MCF 10A (cell line): ENCODE results near the gene POLA1. TPM values are rescaled to one million over a fixed set of nuclear protein-coding genes. Genes with fewer than 3 reads are reported as not detected.

ENCODE experiments used
- BruUV-seq: library from RNA; stranded (reverse); fragments of 400-500 nt; replicated peaks from 2 replicates; lab custom pipeline; 2021; lab: Mats Ljungman, UMichigan
- CTCF ChIA-PET: fragments of 300-600 bp; sonication (Branson Sonifier 250); formaldehyde crosslinking; extraction: SDS; loops from one replicate; lab custom pipeline; 2021; ENCODE audit warnings: antibody characterized with exemption, inconsistent platforms; lab: Yijun Ruan, JAX
- POLR2A ChIA-PET: fragments of 300-600, 350-650 bp; sonication (Branson Sonifier 250); formaldehyde crosslinking; extraction: SDS; loops from one replicate; lab custom pipeline; 2020; ENCODE audit warnings: antibody characterized with exemption, inconsistent platforms; lab: Yijun Ruan, JAX
- DNase-seq: peaks from one replicate; pipeline ENCODE4 v3.0.0-alpha.2; 2018; ENCODE audit not compliant: unreplicated experiment
- H3K27ac Mint-ChIP-seq: one replicate; pipeline ENCODE4 v1.8.0; 2022; ENCODE audit warnings: mild to moderate bottlenecking, low read depth, mixed read lengths; ENCODE audit not compliant: unreplicated experiment
- H3K27me3 Mint-ChIP-seq: one replicate; pipeline ENCODE4 v1.8.0; 2022; ENCODE audit warnings: mixed read lengths; ENCODE audit not compliant: insufficient read depth, unreplicated experiment
- H3K36me3 Mint-ChIP-seq: one replicate; pipeline ENCODE4 v1.8.0; 2022; ENCODE audit warnings: mild to moderate bottlenecking, moderate library complexity, mixed read lengths; ENCODE audit not compliant: insufficient read depth, unreplicated experiment
- H3K4me1 Mint-ChIP-seq: one replicate; pipeline ENCODE4 v1.8.0; 2022; ENCODE audit warnings: mixed read lengths; ENCODE audit not compliant: insufficient read depth, unreplicated experiment
- H3K4me3 Mint-ChIP-seq: one replicate; pipeline ENCODE4 v1.8.0; 2022; ENCODE audit warnings: mild to moderate bottlenecking, moderate library complexity, mixed read lengths; ENCODE audit not compliant: unreplicated experiment
- H3K9me3 Mint-ChIP-seq: one replicate; pipeline ENCODE4 v1.8.0; 2022; ENCODE audit warnings: mixed read lengths; ENCODE audit not compliant: unreplicated experiment
- intact Hi-C: fragments of 100-400 bp; cut with micrococcal nuclease; formaldehyde crosslinking; loops from 2 replicates; pipeline ENCODE4 v1.14.1; 2022
- total RNA-seq: library from RNA; stranded (reverse); gene quantifications from 2 replicates; pipeline ENCODE4 v1.2.3, GENCODE V29; 2022
- TF ChIP-seq, protein P1 (sequence below): fragments of 200-600 bp; IDR thresholded peaks from one replicate; pipeline ENCODE4 v1.8.0; 2022; ENCODE audit warnings: antibody characterized with exemption, mild to moderate bottlenecking; ENCODE audit not compliant: unreplicated experiment

POLA1 gene
- total RNA-seq, 1 experiment from 2014 or later = 9.8 TPM

GRCh38 chrX:24657671-24658386 lies 35.9 kb upstream of the POLA1 start:
- ChIA-PET CTCF (interaction anchor here (1.2 kb wide), 1 partner anchor 181 kb away, joined by 3 read pairs; no protein-coding TSS in a partner anchor), POLR2A (no interaction called here)
- peaks cover 59% of the 10 kb centered on the region for H3K27me3 Mint-ChIP-seq
- H3K4me1 Mint-ChIP-seq = no peaks in the 10 kb centered on the region
- TF ChIP-seq, protein P1, sequence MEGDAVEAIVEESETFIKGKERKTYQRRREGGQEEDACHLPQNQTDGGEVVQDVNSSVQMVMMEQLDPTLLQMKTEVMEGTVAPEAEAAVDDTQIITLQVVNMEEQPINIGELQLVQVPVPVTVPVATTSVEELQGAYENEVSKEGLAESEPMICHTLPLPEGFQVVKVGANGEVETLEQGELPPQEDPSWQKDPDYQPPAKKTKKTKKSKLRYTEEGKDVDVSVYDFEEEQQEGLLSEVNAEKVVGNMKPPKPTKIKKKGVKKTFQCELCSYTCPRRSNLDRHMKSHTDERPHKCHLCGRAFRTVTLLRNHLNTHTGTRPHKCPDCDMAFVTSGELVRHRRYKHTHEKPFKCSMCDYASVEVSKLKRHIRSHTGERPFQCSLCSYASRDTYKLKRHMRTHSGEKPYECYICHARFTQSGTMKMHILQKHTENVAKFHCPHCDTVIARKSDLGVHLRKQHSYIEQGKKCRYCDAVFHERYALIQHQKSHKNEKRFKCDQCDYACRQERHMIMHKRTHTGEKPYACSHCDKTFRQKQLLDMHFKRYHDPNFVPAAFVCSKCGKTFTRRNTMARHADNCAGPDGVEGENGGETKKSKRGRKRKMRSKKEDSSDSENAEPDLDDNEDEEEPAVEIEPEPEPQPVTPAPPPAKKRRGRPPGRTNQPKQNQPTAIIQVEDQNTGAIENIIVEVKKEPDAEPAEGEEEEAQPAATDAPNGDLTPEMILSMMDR = no peak
- no peaks in the 10 kb centered on the region for H3K36me3 Mint-ChIP-seq
- H3K9me3 Mint-ChIP-seq = no peaks in the 10 kb centered on the region
- BruUV-seq = no TSS peak
- DNase-seq = no peak
- H3K4me3 Mint-ChIP-seq = no peak overlapping the region
- intact Hi-C loops = no loop called here
- H3K27ac Mint-ChIP-seq = no peak overlapping the region

GRCh38 chrX:24658421-24658820 lies 35.3 kb upstream of the POLA1 start:
- DNase-seq = no peak
- Mint-ChIP-seq H3K27me3 (peaks cover 59% of the 10 kb centered on the region), H3K36me3 (no peaks in the 10 kb centered on the region), H3K4me3 (no peak overlapping the region), H3K27ac (no peak overlapping the region), H3K4me1 (no peaks in the 10 kb centered on the region), H3K9me3 (no peaks in the 10 kb centered on the region)
- BruUV-seq = no TSS peak
- TF ChIP-seq, protein P1 = no peak
- ChIA-PET POLR2A (no interaction called here), CTCF (no interaction called here)
- intact Hi-C loops = no loop called here

DNA sequence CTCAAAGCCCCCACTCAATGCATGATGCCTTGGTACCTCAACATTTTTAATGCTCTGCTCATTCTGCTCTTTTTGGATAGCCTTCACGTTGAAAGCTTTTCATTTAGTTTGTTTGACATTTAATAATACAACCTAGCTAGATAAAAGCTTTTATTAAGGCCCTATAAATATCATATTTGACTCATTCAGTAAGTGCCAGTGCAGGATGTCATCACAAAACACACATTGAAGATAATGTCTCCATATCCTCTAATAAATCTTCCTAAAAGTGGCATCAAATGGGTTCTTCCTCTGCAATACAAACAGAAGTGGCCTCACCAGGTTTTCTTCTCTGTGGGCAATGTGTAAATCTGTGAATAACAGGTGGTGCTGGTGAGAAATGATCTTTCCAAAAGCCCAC lies 34.6 kb upstream of the POLA1 start:
- H3K4me1 Mint-ChIP-seq = no peaks in the 10 kb centered on the region
- no peaks in the 10 kb centered on the region for H3K9me3 Mint-ChIP-seq
- ChIA-PET CTCF (no interaction called here), POLR2A (no interaction called here)
- H3K27ac Mint-ChIP-seq = no peak overlapping the region
- H3K4me3 Mint-ChIP-seq = no peak overlapping the region
- no TSS peak for BruUV-seq
- TF ChIP-seq, protein P1 = no peak
- intact Hi-C loops = no loop called here
- no peak for DNase-seq
- peaks cover 60% of the 10 kb centered on the region for H3K27me3 Mint-ChIP-seq
- H3K36me3 Mint-ChIP-seq = no peaks in the 10 kb centered on the region

DNA sequence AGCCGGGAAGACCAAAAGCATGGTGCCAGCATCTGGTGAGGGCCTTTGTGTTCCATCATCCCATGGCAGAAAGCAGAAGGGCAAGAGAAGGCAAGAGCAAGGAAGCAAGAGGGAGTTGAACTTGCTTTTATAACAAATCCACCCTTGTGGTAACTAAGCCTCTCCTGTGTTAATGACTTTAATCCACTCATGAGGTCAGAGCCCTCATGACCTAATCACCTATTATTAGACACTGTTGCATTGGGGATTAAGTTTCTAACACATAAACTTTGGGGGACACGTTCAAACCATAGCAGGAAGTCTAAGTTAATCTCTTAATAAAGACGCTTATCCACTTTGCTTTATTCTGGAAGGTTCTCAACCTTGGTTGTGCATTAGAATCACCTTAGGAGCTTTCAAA lies 34.1 kb upstream of the POLA1 start:
- no TSS peak for BruUV-seq
- Mint-ChIP-seq H3K9me3 (no peaks in the 10 kb centered on the region), H3K27me3 (peaks cover 65% of the 10 kb centered on the region), H3K4me1 (no peaks in the 10 kb centered on the region), H3K36me3 (no peaks in the 10 kb centered on the region), H3K27ac (no peak overlapping the region), H3K4me3 (no peak overlapping the region)
- TF ChIP-seq, protein P1 = no peak
- intact Hi-C loops = no loop called here
- DNase-seq = no peak
- CTCF ChIA-PET = no interaction called here
- POLR2A ChIA-PET = no interaction called here
